Measurements from ENCODE around the gene CXXC5.

Gene CXXC5

GRCh38 chr5:139666551-139666950 lies 18.4 kb downstream of the CXXC5 start:
- no peak for DNase-seq (ENCODE audit: low spot score)

- DNase-seq (ENCODE audit: low spot score) = no peak
Measured at GRCh38 chr5:139667001-139667729, 19.0 kb downstream of the CXXC5 start.

- no peak for DNase-seq (ENCODE audit: low spot score)
Measured at GRCh38 chr5:139667730-139668063, 19.5 kb downstream of the CXXC5 start.

GRCh38 chr5:139668064-139668880 lies 20.1 kb downstream of the CXXC5 start:
- DNase-seq (ENCODE audit: low spot score) = no peak

GRCh38 chr5:139668924-139669661 lies 20.9 kb downstream of the CXXC5 start:
- DNase-seq (ENCODE audit: low spot score) = no peak

GRCh38 chr5:139669662-139670368 lies 21.7 kb downstream of the CXXC5 start:
- no peak for DNase-seq (ENCODE audit: low spot score)

GRCh38 chr5:139670369-139671095 lies 22.4 kb downstream of the CXXC5 start:
- peak; percentile 62 for DNase-seq (ENCODE audit: low spot score)

- no peak for DNase-seq (ENCODE audit: low spot score)
Measured at GRCh38 chr5:139671096-139671841, 23.1 kb downstream of the CXXC5 start.

- no peak for DNase-seq (ENCODE audit: low spot score)
Measured at GRCh38 chr5:139675213-139675612, 27.1 kb downstream of the CXXC5 start.

GRCh38 chr5:139675825-139676224 lies 27.7 kb downstream of the CXXC5 start:
- no peak for DNase-seq (ENCODE audit: low spot score)

- no peak for DNase-seq (ENCODE audit: low spot score)
Measured at GRCh38 chr5:139676406-139676805, 28.3 kb downstream of the CXXC5 start.

GRCh38 chr5:139676951-139677735 lies 29.0 kb downstream of the CXXC5 start:
- no peak for DNase-seq (ENCODE audit: low spot score)

- no peak for DNase-seq (ENCODE audit: low spot score)
Measured at GRCh38 chr5:139677736-139678613, 29.8 kb downstream of the CXXC5 start.

GRCh38 chr5:139678751-139679750 lies 30.9 kb downstream of the CXXC5 start:
- DNase-seq (ENCODE audit: low spot score) = no peak

GRCh38 chr5:139680368-139681111 lies 32.4 kb downstream of the CXXC5 start:
- DNase-seq (ENCODE audit: low spot score) = no peak

GRCh38 chr5:139681112-139681458 lies 32.9 kb downstream of the CXXC5 start:
- DNase-seq (ENCODE audit: low spot score) = no peak

- no peak for DNase-seq (ENCODE audit: low spot score)
Measured at GRCh38 chr5:139681466-139681865, 33.3 kb downstream of the CXXC5 start.

All from HuH-7.5 (cell line).